ENCODE measurements around the gene CCDC88A. TPM values are rescaled to one million over a fixed set of nuclear protein-coding genes. Genes with fewer than 3 reads are reported as not detected.

Gene CCDC88A
- total and polyA plus RNA-seq, 7 donors = 5.4 to 72.8 (median 33.8) TPM

- Histone ChIP-seq H3K27ac (no peak overlapping the region), H3K4me1 (no peaks in the 10 kb centered on the region), H3K27me3 (no peaks in the 10 kb centered on the region), H3K9me3 (no peaks in the 10 kb centered on the region), H3K36me3 (peaks cover 0 to 76% (median 8%) of the 10 kb centered on the region in 4 donors), H3K4me3 (no peak overlapping the region)
- 79 to 92% methylated on average over 1 of the region's 1 CpG for WGBS, 2 donors
- intact Hi-C loops (cut with DNase I) = no loop called here
- no peak for TF ChIP-seq EP300 (IDR thresholded peaks at IDR 0.05)
- TF ChIP-seq POLR2A (IDR thresholded peaks at IDR 0.05) = no peak
- TF ChIP-seq CTCF (IDR thresholded peaks at IDR 0.05) = no peak
- no peak for TF ChIP-seq POLR2AphosphoS5 (IDR thresholded peaks at IDR 0.05)
- DNase-seq = no peak
Observed at GRCh38 chr2:55314985-55315384, 104.7 kb downstream of the CCDC88A start.

GRCh38 chr2:55311444-55311870 lies 108.2 kb downstream of the CCDC88A start:
- WGBS, 2 donors = 77 to 85% methylated on average over 1 of the region's 1 CpG
- H3K9me3 ChIP-seq = no peaks in the 10 kb centered on the region
- peaks cover 0 to 67% (median 8%) of the 10 kb centered on the region in 4 donors for H3K36me3 ChIP-seq
- DNase-seq = no peak
- H3K27me3 ChIP-seq = no peaks in the 10 kb centered on the region
- no peak overlapping the region for H3K4me3 ChIP-seq
- no peak overlapping the region for H3K27ac ChIP-seq
- intact Hi-C loops (cut with DNase I) = no loop called here
- TF ChIP-seq CTCF (IDR thresholded peaks at IDR 0.05) (no peak), POLR2A (IDR thresholded peaks at IDR 0.05) (no peak), EP300 (IDR thresholded peaks at IDR 0.05) (no peak), POLR2AphosphoS5 (IDR thresholded peaks at IDR 0.05) (no peak)
- no peaks in the 10 kb centered on the region for H3K4me1 ChIP-seq

- Histone ChIP-seq H3K4me1 (no peaks in the 10 kb centered on the region), H3K4me3 (no peak overlapping the region), H3K36me3 (peaks cover 0 to 57% (median 8%) of the 10 kb centered on the region in 4 donors), H3K27me3 (no peaks in the 10 kb centered on the region), H3K27ac (no peak overlapping the region), H3K9me3 (no peaks in the 10 kb centered on the region)
- intact Hi-C loops (cut with DNase I) = no loop called here
- no peak for TF ChIP-seq POLR2AphosphoS5 (IDR thresholded peaks at IDR 0.05)
- TF ChIP-seq EP300 (IDR thresholded peaks at IDR 0.05) = no peak
- TF ChIP-seq POLR2A (IDR thresholded peaks at IDR 0.05) = no peak
- TF ChIP-seq CTCF (IDR thresholded peaks at IDR 0.05) = no peak
- 84 to 95% methylated on average over 2 of the region's 2 CpGs for WGBS, 2 donors
- DNase-seq = no peak
Observed at GRCh38 chr2:55309446-55309845, 110.2 kb downstream of the CCDC88A start.

- 80 to 88% methylated on average over 3 of the region's 3 CpGs for WGBS, 2 donors
- Histone ChIP-seq H3K9me3 (no peaks in the 10 kb centered on the region), H3K36me3 (peaks cover 0 to 33% (median 1%) of the 10 kb centered on the region in 4 donors), H3K4me3 (no peak overlapping the region), H3K4me1 (no peaks in the 10 kb centered on the region), H3K27me3 (no peaks in the 10 kb centered on the region), H3K27ac (no peak overlapping the region)
- no peak for DNase-seq
- intact Hi-C loops (cut with DNase I) = no loop called here
- TF ChIP-seq POLR2A (IDR thresholded peaks at IDR 0.05) = no peak
- TF ChIP-seq EP300 (IDR thresholded peaks at IDR 0.05) = no peak
- no peak for TF ChIP-seq CTCF (IDR thresholded peaks at IDR 0.05)
- TF ChIP-seq POLR2AphosphoS5 (IDR thresholded peaks at IDR 0.05) = no peak
Observed at GRCh38 chr2:55302241-55302640, 117.4 kb downstream of the CCDC88A start.

GRCh38 chr2:55301277-55301676 lies 118.4 kb downstream of the CCDC88A start:
- H3K9me3 ChIP-seq = no peaks in the 10 kb centered on the region
- no peaks in the 10 kb centered on the region for H3K27me3 ChIP-seq
- H3K4me1 ChIP-seq = no peaks in the 10 kb centered on the region
- peaks cover 0 to 34% (median 1%) of the 10 kb centered on the region in 4 donors for H3K36me3 ChIP-seq
- DNase-seq = no peak
- no peak overlapping the region for H3K27ac ChIP-seq
- H3K4me3 ChIP-seq = no peak overlapping the region
- no peak for TF ChIP-seq POLR2A (IDR thresholded peaks at IDR 0.05)
- no peak for TF ChIP-seq POLR2AphosphoS5 (IDR thresholded peaks at IDR 0.05)
- no peak for TF ChIP-seq EP300 (IDR thresholded peaks at IDR 0.05)
- no peak for TF ChIP-seq CTCF (IDR thresholded peaks at IDR 0.05)
- WGBS, 2 donors = 95 to 100% methylated on average over 1 of the region's 1 CpG
- intact Hi-C loops (cut with DNase I) = no loop called here
